GM10266 (cell line): ENCODE measurements around the gene MVB12B.

Source experiments
- DNase-seq: peaks from one replicate; pipeline ENCODE4 v3.0.0; 2012; ENCODE audit errors: extremely low spot score
- CTCF ChIP-seq: IDR thresholded peaks from 2 replicates; pipeline ENCODE4 v1.5.1; 2012; ENCODE audit warnings: mild to moderate bottlenecking, low read depth; ENCODE audit not compliant: control insufficient read depth, insufficient read depth; ENCODE audit errors: missing control alignments

The MVB12B gene

GRCh38 chr9:126334721-126335621, 8.3 kb downstream of the MVB12B start:
- no peak for DNase-seq
- no peak for TF ChIP-seq CTCF

GRCh38 chr9:126335837-126336735, 9.5 kb downstream of the MVB12B start:
- TF ChIP-seq CTCF = no peak
- DNase-seq = no peak

- TF ChIP-seq CTCF = no peak
- no peak for DNase-seq
These were observed 10.2 kb downstream of the MVB12B start for GRCh38 chr9:126336736-126337325.

GRCh38 chr9:126337729-126338372, 11.2 kb downstream of the MVB12B start:
- no peak for DNase-seq
- no peak for TF ChIP-seq CTCF

- DNase-seq = no peak
- TF ChIP-seq CTCF = no peak
These were observed 12.3 kb downstream of the MVB12B start for GRCh38 chr9:126338945-126339344.

GRCh38 chr9:126341426-126341825, 14.8 kb downstream of the MVB12B start:
- no peak for DNase-seq
- no peak for TF ChIP-seq CTCF
